Lung (tissue), 12 donors: ENCODE data around the gene GLCCI1. TPM values are rescaled to one million over a fixed set of nuclear protein-coding genes. Genes with fewer than 3 reads are reported as not detected.
"Not testable (repeated sequence)": the region's sequence is repeated elsewhere in the genome, so short reads cannot be mapped to it uniquely, and the experiment has no call there.

Source experiments
- ATAC-seq: fragments of 200-7000 bp; cut with Tn5 transposase; one replicate; pipeline ENCODE4 v1.9.1; 2020; ENCODE audit warnings: moderate number of reproducible peaks; ENCODE audit not compliant: insufficient read depth, low FRiP score
- DNase-seq, 3 donors: peaks; one replicate each; pipeline ENCODE4 v3.0.0-alpha.2; 2013 to 2017
- H3K27ac ChIP-seq, 2 donors: one replicate each; pipeline ENCODE4 v1.5.1; 2013; ENCODE audit warnings: mild to moderate bottlenecking in 2 of 2, moderate library complexity in 2 of 2, control low read depth in 1 of 2, inconsistent platforms in 1 of 2, low read depth in 1 of 2, low read length in 1 of 2
- H3K27me3 ChIP-seq, 3 donors: one replicate each; pipeline ENCODE4 v1.5.1; 2013; ENCODE audit warnings: low read length in 2 of 3; ENCODE audit not compliant: control insufficient read depth in 3 of 3, insufficient read depth in 3 of 3
- H3K36me3 ChIP-seq, 4 donors: one replicate each; pipeline ENCODE4 v1.5.1; 2013; ENCODE audit warnings: low read length in 4 of 4, mild to moderate bottlenecking in 1 of 4, moderate library complexity in 1 of 4; ENCODE audit not compliant: control insufficient read depth in 4 of 4, insufficient read depth in 4 of 4
- H3K4me1 ChIP-seq, 5 donors: one replicate each; pipeline ENCODE4 v1.5.1; 2013; ENCODE audit warnings: low read length in 5 of 5, mild to moderate bottlenecking in 2 of 5, moderate library complexity in 1 of 5; ENCODE audit not compliant: control insufficient read depth in 5 of 5, insufficient read depth in 5 of 5
- H3K4me3 ChIP-seq: one replicate; pipeline ENCODE4 v1.5.1; 2013; ENCODE audit warnings: mild to moderate bottlenecking, control low read depth, moderate library complexity
- H3K9ac ChIP-seq, 2 donors: one replicate each; pipeline ENCODE4 v1.5.1; 2013; ENCODE audit warnings: low read length in 2 of 2, control low read depth in 1 of 2; ENCODE audit not compliant: insufficient read depth in 1 of 2
- H3K9me3 ChIP-seq, 4 donors: one replicate each; pipeline ENCODE4 v1.5.1; 2013; ENCODE audit warnings: low read length in 3 of 4, mild to moderate bottlenecking in 1 of 4, moderate library complexity in 1 of 4; ENCODE audit not compliant: control insufficient read depth in 4 of 4, insufficient read depth in 3 of 4
- WGBS, 2 donors: extraction: QIAGEN DNeasy Blood & Tissue Kit; methylation state at CpG; one replicate each; pipeline ENCODE4 v1.1.7; 2013; 5-methylcytosine and 5-hydroxymethylcytosine counted together
- polyA plus RNA-seq, 2 donors: library from polyadenylated mRNA; stranded (reverse); fragments of 200-250 nt; gene quantifications; one replicate each; pipeline ENCODE4 v1.2.1, GENCODE V29; 2013
- total RNA-seq, 2 donors: library from RNA; depleted of rRNA in 1 of 2; stranded (reverse); fragments of >200 nt in 1 of 2; gene quantifications; one replicate each; pipeline ENCODE4 v1.2.1, GENCODE V29; 2014 to 2021
- TF ChIP-seq, protein P1 (sequence below): IDR thresholded peaks from 2 replicates; pipeline ENCODE4 v1.5.1; 2012; ENCODE audit warnings: mild to moderate bottlenecking; ENCODE audit errors: control extremely low read depth, extremely low read depth
- donor health status: control.
- donor health status: control.
- donor health status: Bipolar disorder and iron deficiency.
- donor health status: healthy.
- donor health status: DM: yes; HTN: yes; CAD: no.

GLCCI1 gene
- total and polyA plus RNA-seq, 4 donors, result 2.5 to 60.2 (median 21.0) TPM

DNA sequence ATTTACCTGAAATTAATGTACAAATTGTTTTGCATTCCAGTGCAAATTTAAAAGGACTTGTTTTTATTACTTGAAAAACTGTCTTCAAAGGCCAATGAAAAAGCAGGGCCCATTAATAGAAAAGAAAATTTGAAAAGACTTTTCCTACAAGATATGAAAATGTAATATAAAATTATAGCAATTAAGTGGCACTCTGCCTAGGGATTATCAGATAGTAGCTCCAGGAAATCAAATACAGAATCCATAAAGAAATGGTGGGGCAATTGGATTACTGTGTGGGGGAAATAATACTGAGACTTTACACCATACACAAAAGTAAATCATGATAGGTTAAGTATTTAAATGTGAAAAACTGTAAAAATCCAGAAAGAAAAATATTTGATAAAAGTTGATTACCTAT lies 89.7 kb downstream of the GLCCI1 start:
- TF ChIP-seq, protein P1, sequence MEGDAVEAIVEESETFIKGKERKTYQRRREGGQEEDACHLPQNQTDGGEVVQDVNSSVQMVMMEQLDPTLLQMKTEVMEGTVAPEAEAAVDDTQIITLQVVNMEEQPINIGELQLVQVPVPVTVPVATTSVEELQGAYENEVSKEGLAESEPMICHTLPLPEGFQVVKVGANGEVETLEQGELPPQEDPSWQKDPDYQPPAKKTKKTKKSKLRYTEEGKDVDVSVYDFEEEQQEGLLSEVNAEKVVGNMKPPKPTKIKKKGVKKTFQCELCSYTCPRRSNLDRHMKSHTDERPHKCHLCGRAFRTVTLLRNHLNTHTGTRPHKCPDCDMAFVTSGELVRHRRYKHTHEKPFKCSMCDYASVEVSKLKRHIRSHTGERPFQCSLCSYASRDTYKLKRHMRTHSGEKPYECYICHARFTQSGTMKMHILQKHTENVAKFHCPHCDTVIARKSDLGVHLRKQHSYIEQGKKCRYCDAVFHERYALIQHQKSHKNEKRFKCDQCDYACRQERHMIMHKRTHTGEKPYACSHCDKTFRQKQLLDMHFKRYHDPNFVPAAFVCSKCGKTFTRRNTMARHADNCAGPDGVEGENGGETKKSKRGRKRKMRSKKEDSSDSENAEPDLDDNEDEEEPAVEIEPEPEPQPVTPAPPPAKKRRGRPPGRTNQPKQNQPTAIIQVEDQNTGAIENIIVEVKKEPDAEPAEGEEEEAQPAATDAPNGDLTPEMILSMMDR, result no peak
- Histone ChIP-seq H3K9me3 (no peaks in the 10 kb centered on the region), H3K4me3 (no peak overlapping the region), H3K36me3 (peaks cover 4 to 14% (median 7%) of the 10 kb centered on the region in 4 donors), H3K4me1 (no peaks in the 10 kb centered on the region), H3K9ac (no peak overlapping the region), H3K27me3 (no peaks in the 10 kb centered on the region), H3K27ac (no peak overlapping the region)
- no peak for DNase-seq
- no peak for ATAC-seq

DNA sequence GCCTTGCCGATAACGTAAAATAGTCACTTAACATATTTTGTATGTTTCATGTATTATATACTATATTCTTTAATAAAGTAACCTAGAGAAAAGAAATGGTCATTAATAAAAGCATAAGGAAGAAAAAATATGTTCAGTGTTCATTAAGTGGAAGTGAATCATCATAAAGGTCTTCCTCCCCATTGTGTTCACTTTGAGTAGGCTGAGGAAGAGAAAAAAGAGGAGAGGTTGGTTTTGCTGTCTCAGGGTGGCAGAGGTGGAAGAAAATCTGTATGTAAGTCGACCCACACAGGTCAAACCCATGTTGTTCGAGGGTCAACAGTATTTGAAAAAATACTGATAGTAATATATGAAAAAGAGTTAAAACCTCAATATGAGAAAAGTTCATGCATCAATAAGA lies 90.3 kb downstream of the GLCCI1 start:
- Histone ChIP-seq H3K36me3 (peaks cover 5 to 14% (median 8%) of the 10 kb centered on the region in 4 donors), H3K4me3 (no peak overlapping the region), H3K27ac (no peak overlapping the region), H3K9me3 (no peaks in the 10 kb centered on the region), H3K9ac (no peak overlapping the region), H3K4me1 (no peaks in the 10 kb centered on the region), H3K27me3 (no peaks in the 10 kb centered on the region)
- 91 to 94% methylated on average over 4 of the region's 4 CpGs for WGBS, 2 donors
- DNase-seq, result no peak
- TF ChIP-seq, protein P1, result no peak
- no peak for ATAC-seq

DNA sequence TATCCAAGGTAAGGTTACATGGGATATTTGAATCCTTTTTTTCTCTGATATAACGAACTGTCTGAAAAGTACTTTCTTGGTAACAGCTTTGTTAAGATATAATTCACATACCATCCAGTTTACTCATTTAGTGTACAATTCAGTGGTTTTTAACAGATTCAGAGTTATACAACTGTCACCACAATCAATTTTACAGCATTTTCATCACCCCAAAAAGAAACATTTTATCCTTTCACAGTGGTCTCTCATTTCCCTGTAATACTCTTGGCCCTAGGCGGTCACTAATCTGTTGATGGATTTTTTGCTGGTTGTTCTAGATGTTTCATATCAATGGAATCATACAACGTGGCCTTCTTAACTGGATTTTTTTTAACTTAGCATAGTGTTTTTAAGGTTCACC lies 91.6 kb downstream of the GLCCI1 start:
- H3K4me1 ChIP-seq, result no peaks in the 10 kb centered on the region
- DNase-seq (no peak), ATAC-seq (no peak)
- 92 to 97% methylated on average over 3 of the region's 3 CpGs for WGBS, 2 donors
- no peak overlapping the region for H3K9ac ChIP-seq
- no peaks in the 10 kb centered on the region for H3K9me3 ChIP-seq
- H3K4me3 ChIP-seq, result no peak overlapping the region
- no peak overlapping the region for H3K27ac ChIP-seq
- TF ChIP-seq, protein P1, result no peak
- peaks cover 4 to 14% (median 8%) of the 10 kb centered on the region in 4 donors for H3K36me3 ChIP-seq
- no peaks in the 10 kb centered on the region for H3K27me3 ChIP-seq

DNA sequence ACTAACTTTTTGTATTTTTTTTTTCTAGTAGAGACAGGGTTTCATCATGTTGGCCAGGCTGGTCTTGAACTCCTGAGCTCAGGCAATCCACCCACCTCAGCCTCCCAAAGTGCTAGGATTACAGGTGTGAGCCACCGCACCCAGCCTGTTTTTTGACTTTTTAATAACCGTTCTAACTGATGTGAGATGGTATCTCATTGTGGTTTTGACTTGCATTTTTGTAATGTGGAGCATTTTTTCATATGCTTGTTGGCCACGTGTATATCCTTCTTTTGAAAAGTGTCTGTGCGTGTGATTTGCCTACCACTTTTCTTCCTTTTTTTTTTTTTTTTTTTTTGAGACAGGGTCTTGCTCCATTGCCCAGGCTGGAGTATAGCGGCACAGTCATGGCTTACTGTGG lies 94.7 kb downstream of the GLCCI1 start:
- ATAC-seq, result not testable (repeated sequence)

More for the DNA sequence above, 94.7 kb downstream of the GLCCI1 start:
- 87 to 88% methylated on average over 5 of the region's 5 CpGs for WGBS, 2 donors
- not testable (repeated sequence) for H3K4me3 ChIP-seq, H3K4me1 ChIP-seq, DNase-seq, H3K27ac ChIP-seq, H3K9me3 ChIP-seq, H3K36me3 ChIP-seq, H3K27me3 ChIP-seq, H3K9ac ChIP-seq
